Measurements from ENCODE around the gene MAP3K3.
"Not testable (repeated sequence)": the region's sequence is repeated elsewhere in the genome, so short reads cannot be mapped to it uniquely, and the experiment has no call there.

Gene MAP3K3

GRCh38 chr17:63709110-63709509 lies 86.9 kb downstream of the MAP3K3 start:
- no peak for DNase-seq

- DNase-seq: no peak
These were observed 92.5 kb downstream of the MAP3K3 start for GRCh38 chr17:63714550-63715277.

GRCh38 chr17:63716426-63716825 lies 94.2 kb downstream of the MAP3K3 start:
- no peak for DNase-seq

- DNase-seq: no peak
These were observed 96.8 kb downstream of the MAP3K3 start for GRCh38 chr17:63718988-63719387.

GRCh38 chr17:63720194-63720593 lies 98.0 kb downstream of the MAP3K3 start:
- DNase-seq: not testable (repeated sequence)

- no peak for DNase-seq
These were observed 100.2 kb downstream of the MAP3K3 start for GRCh38 chr17:63722403-63722802.

GRCh38 chr17:63735691-63736090 lies 113.5 kb downstream of the MAP3K3 start:
- no peak for DNase-seq

GRCh38 chr17:63740464-63741142 lies 118.4 kb downstream of the MAP3K3 start:
- no peak for DNase-seq

- no peak for DNase-seq
These were observed 118.9 kb downstream of the MAP3K3 start for GRCh38 chr17:63741143-63741407.

- DNase-seq: peak; percentile 96
These were observed 119.4 kb downstream of the MAP3K3 start, which contains the start of gene STRADA for GRCh38 chr17:63741408-63742173. TSS of gene STRADA (minus strand) at chr17:63741799. CDS start at chr17:63728369, 13,430 bp downstream.
